Measurements from ENCODE around the gene SAMMSON. TPM values are rescaled to one million over a fixed set of nuclear protein-coding genes. Genes with fewer than 3 reads are reported as not detected.
A peak's percentile ranks its signal among the peaks of the same experiment; 100 is the strongest.

Gene SAMMSON
- total RNA-seq, 2 donors from 2014 or later: 0.42 TPM; not detected in 1

DNA sequence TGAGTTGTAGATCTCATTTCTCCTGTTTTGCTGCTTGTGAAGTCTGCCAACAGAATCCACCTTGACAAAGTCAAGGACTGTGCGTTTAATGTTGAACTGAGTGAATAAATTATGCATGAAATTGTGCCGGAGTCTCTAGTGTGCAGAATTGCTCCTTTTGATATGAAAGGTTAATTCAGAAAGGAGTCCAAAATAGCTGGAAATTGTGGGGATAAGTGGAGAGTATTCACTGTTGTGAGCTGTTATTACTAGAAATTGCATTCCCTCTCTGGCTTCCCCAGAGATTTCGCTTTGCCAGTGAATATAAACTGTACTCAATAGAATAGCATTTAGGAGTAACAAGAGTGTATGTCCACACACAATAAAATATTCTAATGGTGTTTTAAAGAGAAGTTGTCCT is 43.1 kb downstream of the SAMMSON start:
- no peaks in the 10 kb centered on the region for H3K4me1 Mint-ChIP-seq
- no peak overlapping the region for H3K4me3 Mint-ChIP-seq

DNA sequence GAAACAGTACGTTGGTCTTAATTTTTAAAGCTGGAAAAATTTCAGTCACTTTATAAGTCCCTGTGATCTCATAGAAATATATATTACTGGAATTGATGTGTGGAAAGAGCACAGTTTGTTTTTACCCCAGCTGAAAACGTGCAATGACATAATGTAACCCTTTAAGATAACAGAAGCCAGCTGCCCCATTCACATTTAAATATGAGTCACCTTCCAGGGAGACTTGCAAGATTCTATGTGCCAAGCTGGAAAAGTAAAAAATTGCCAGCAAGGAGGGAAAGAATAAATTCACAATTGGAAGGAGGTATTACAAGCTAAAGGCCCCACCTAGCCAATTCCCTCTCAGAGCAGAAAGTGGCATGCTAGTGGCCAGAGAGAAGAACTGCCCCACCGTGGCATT is 50.2 kb downstream of the SAMMSON start:
- Histone ChIP-seq H3K9me3 (ENCODE audit: control insufficient read depth, low read length) (no peaks in the 10 kb centered on the region), H3K4me3 (ENCODE audit: low read length) (no peak overlapping the region), H3K27ac (ENCODE audit: low read depth, low read length) (no peak overlapping the region), H3K9ac (ENCODE audit: extremely low read depth, low read length, poor library complexity, severe bottlenecking) (no peak overlapping the region), H3K36me3 (ENCODE audit: control insufficient read depth, insufficient read depth, low read length) (no peaks in the 10 kb centered on the region), H3K4me1 (ENCODE audit: control insufficient read depth, insufficient read depth, low read length) (no peaks in the 10 kb centered on the region), H3K27me3 (ENCODE audit: control insufficient read depth, insufficient read depth, low read length, poor library complexity, severe bottlenecking) (no peaks in the 10 kb centered on the region)
- 71 to 83% methylated on average over 1 to 3 of the region's 3 CpGs for WGBS, 2 experiments (ENCODE audit: insufficient coverage in 1 of 2, insufficient read length in 1 of 2)
- Mint-ChIP-seq H3K4me1 (no peaks in the 10 kb centered on the region), H3K9me3 (no peaks in the 10 kb centered on the region), H3K4me3 (no peak overlapping the region), H3K27ac (no peak overlapping the region), H3K36me3 (ENCODE audit: low read depth) (no peaks in the 10 kb centered on the region), H3K27me3 (ENCODE audit: insufficient read depth) (no peaks in the 10 kb centered on the region)
- no peak for DNase-seq
- TF ChIP-seq CTCF (conservative IDR thresholded peaks at IDR 0.05): peak; percentile 51

More for the DNA sequence above, 43.1 kb downstream of the SAMMSON start:
- no peak for TF ChIP-seq CTCF (conservative IDR thresholded peaks at IDR 0.05)
- WGBS, 2 experiments (ENCODE audit: insufficient coverage in 1 of 2, insufficient read length in 1 of 2): 83 to 89% methylated on average over 2 to 3 of the region's 3 CpGs
- Mint-ChIP-seq H3K27ac (no peak overlapping the region), H3K27me3 (ENCODE audit: insufficient read depth) (no peaks in the 10 kb centered on the region), H3K36me3 (ENCODE audit: low read depth) (no peaks in the 10 kb centered on the region), H3K9me3 (peaks cover 1% of the 10 kb centered on the region)
- no peaks in the 10 kb centered on the region for H3K4me1 ChIP-seq (ENCODE audit: control insufficient read depth, insufficient read depth, low read length)
- H3K36me3 ChIP-seq (ENCODE audit: control insufficient read depth, insufficient read depth, low read length): no peaks in the 10 kb centered on the region
- H3K27me3 ChIP-seq (ENCODE audit: control insufficient read depth, insufficient read depth, low read length, poor library complexity, severe bottlenecking): no peaks in the 10 kb centered on the region
- no peak overlapping the region for H3K27ac ChIP-seq (ENCODE audit: low read depth, low read length)
- H3K9me3 ChIP-seq (ENCODE audit: control insufficient read depth, low read length): peaks cover 12% of the 10 kb centered on the region
- DNase-seq: no peak
- H3K9ac ChIP-seq (ENCODE audit: extremely low read depth, low read length, poor library complexity, severe bottlenecking): no peak overlapping the region
- no peak overlapping the region for H3K4me3 ChIP-seq (ENCODE audit: low read length)

DNA sequence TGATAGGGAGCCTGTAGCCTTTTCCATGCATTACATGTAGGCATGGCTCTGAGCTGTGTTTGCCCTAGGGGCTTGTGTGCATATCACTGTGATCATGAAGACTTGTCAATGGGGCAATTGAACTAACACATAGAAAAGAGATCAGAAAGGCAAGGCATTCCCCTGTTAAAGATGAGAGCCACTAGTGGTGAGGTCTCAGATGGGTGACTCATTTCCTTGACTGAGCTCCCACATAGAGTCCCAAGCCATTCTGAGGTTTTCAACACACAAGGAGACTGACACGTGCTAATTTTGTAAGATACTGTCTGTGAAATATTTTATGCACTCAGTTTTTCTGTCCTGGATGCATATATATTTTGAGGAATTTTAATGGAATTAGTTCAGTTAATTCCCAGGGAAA is 53.8 kb downstream of the SAMMSON start:
- Mint-ChIP-seq H3K4me1 (peaks cover 8% of the 10 kb centered on the region), H3K27ac (no peak overlapping the region), H3K27me3 (ENCODE audit: insufficient read depth) (no peaks in the 10 kb centered on the region), H3K9me3 (no peaks in the 10 kb centered on the region), H3K4me3 (no peak overlapping the region), H3K36me3 (ENCODE audit: low read depth) (no peaks in the 10 kb centered on the region)
- Histone ChIP-seq H3K27me3 (ENCODE audit: control insufficient read depth, insufficient read depth, low read length, poor library complexity, severe bottlenecking) (no peaks in the 10 kb centered on the region), H3K4me3 (ENCODE audit: low read length) (no peak overlapping the region), H3K9ac (ENCODE audit: extremely low read depth, low read length, poor library complexity, severe bottlenecking) (no peak overlapping the region), H3K9me3 (ENCODE audit: control insufficient read depth, low read length) (no peaks in the 10 kb centered on the region), H3K36me3 (ENCODE audit: control insufficient read depth, insufficient read depth, low read length) (no peaks in the 10 kb centered on the region), H3K27ac (ENCODE audit: low read depth, low read length) (no peak overlapping the region), H3K4me1 (ENCODE audit: control insufficient read depth, insufficient read depth, low read length) (peaks cover 5% of the 10 kb centered on the region)
- no peak for TF ChIP-seq CTCF (conservative IDR thresholded peaks at IDR 0.05)
- 35 to 67% methylated on average over 1 of the region's 1 CpG for WGBS, 2 experiments (ENCODE audit: insufficient coverage in 1 of 2, insufficient read length in 1 of 2)
- DNase-seq: no peak
